ENCODE measurements around the gene TRIM29. TPM values are rescaled to one million over a fixed set of nuclear protein-coding genes. Genes with fewer than 3 reads are reported as not detected.

The TRIM29 gene
- total RNA-seq, 1 experiment from 2014 or later = 38.5 TPM

DNA sequence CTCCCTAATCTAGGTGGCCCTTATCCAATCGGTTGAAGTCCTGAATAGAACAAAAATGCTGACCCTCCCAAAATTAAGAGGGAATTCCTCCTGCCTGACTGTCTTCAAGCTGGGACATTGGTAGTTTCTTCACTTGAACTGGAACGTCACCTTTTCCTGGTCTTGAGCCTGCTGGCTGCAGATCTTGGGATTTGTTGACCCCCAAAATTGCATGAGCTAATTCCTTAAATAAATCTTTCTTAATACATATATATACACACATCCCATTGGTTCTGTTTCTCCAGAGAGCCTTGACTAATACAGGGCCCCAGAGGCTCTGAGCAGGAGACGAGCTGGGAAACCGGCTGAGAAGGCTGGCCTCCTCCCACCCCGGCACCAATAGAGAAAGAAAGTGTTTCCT is 46.2 kb downstream of the TRIM29 start:
- ChIA-PET POLR2A (ENCODE audit: unreplicated experiment) (no interaction called here), CTCF (no interaction called here)
- no peaks in the 10 kb centered on the region for H3F3A ChIP-seq (ENCODE audit: low read length, unreplicated experiment)
- H3K27me3 ChIP-seq (ENCODE audit: low read length) = peaks cover 77% of the 10 kb centered on the region
- no peaks in the 10 kb centered on the region for H3K9me2 ChIP-seq (replicated peaks; ENCODE audit: low read length)
- H3K27ac ChIP-seq (ENCODE audit: low read length) = no peak overlapping the region
- no peaks in the 10 kb centered on the region for H3K36me3 ChIP-seq (ENCODE audit: low read depth, low read length)
- no peak overlapping the region for H3K4me3 ChIP-seq (ENCODE audit: low read length)
- no TSS peak for BruUV-seq (replicated peaks)
- H2AFZ ChIP-seq (ENCODE audit: low read length) = no peak overlapping the region
- no peaks in the 10 kb centered on the region for H4K20me1 ChIP-seq (ENCODE audit: low read length)
- H3K9ac ChIP-seq (ENCODE audit: low read length) = no peak overlapping the region
- H3K4me2 ChIP-seq (ENCODE audit: low read length) = no peak overlapping the region
- intact Hi-C loops (cut with micrococcal nuclease) = no loop called here
- H3K9me3 ChIP-seq (ENCODE audit: low read length) = peaks cover 9% of the 10 kb centered on the region; the same call in 1 of the 2 replicates
- TF ChIP-seq EZH2phosphoT487 (IDR thresholded peaks at IDR 0.05; ENCODE audit: borderline replicate concordance, low read length) (no peak), EZH2 (IDR thresholded peaks at IDR 0.05; ENCODE audit: low read length, unreplicated experiment) (no peak)
- TF ChIP-seq, protein P1, sequence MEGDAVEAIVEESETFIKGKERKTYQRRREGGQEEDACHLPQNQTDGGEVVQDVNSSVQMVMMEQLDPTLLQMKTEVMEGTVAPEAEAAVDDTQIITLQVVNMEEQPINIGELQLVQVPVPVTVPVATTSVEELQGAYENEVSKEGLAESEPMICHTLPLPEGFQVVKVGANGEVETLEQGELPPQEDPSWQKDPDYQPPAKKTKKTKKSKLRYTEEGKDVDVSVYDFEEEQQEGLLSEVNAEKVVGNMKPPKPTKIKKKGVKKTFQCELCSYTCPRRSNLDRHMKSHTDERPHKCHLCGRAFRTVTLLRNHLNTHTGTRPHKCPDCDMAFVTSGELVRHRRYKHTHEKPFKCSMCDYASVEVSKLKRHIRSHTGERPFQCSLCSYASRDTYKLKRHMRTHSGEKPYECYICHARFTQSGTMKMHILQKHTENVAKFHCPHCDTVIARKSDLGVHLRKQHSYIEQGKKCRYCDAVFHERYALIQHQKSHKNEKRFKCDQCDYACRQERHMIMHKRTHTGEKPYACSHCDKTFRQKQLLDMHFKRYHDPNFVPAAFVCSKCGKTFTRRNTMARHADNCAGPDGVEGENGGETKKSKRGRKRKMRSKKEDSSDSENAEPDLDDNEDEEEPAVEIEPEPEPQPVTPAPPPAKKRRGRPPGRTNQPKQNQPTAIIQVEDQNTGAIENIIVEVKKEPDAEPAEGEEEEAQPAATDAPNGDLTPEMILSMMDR (conservative IDR thresholded peaks at IDR 0.05; ENCODE audit: low read depth, low read length) = no peak
- H3K4me1 ChIP-seq (ENCODE audit: insufficient read depth, low read length) = no peaks in the 10 kb centered on the region
- DNase-seq (no peak), ATAC-seq (no peak)
- no peaks in the 10 kb centered on the region for H3K79me2 ChIP-seq (ENCODE audit: low read length)

DNA sequence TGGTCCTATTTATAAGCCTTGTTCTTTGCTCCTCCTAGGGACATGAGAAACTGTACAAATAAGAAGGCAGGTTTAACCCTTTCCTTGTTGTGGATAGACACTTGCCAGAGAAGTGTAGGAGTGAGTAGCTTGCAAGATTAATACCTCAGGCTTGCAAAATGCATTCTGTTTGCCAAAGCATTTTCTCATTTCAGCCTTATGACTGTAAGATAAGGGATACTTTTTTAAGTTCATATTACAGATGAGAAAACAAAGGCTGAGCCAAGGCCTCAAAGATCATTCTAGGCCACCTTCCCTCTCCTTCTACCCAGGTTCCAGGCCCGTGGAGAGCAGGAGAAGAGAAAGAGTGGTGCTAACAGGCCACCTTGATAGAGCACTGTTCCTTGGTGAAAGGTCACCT is 46.8 kb downstream of the TRIM29 start:
- no peaks in the 10 kb centered on the region for H3K79me2 ChIP-seq (ENCODE audit: low read length)
- no peak overlapping the region for H3K27ac ChIP-seq (ENCODE audit: low read length)
- POLR2A ChIA-PET (ENCODE audit: unreplicated experiment) = no interaction called here
- no peaks in the 10 kb centered on the region for H3K4me1 ChIP-seq (ENCODE audit: insufficient read depth, low read length)
- ATAC-seq (no peak), DNase-seq (no peak)
- no peaks in the 10 kb centered on the region for H3K9me2 ChIP-seq (replicated peaks; ENCODE audit: low read length)
- no TSS peak for BruUV-seq (replicated peaks)
- H2AFZ ChIP-seq (ENCODE audit: low read length) = no peak overlapping the region
- CTCF ChIA-PET = no interaction called here
- peaks cover 15% of the 10 kb centered on the region for H3K9me3 ChIP-seq (ENCODE audit: low read length)
- no peaks in the 10 kb centered on the region for H4K20me1 ChIP-seq (ENCODE audit: low read length)
- TF ChIP-seq, protein P1 (conservative IDR thresholded peaks at IDR 0.05; ENCODE audit: low read depth, low read length) = no peak
- TF ChIP-seq EZH2 (IDR thresholded peaks at IDR 0.05; ENCODE audit: low read length, unreplicated experiment) = no peak
- TF ChIP-seq EZH2phosphoT487 (IDR thresholded peaks at IDR 0.05; ENCODE audit: borderline replicate concordance, low read length) = no peak
- H3F3A ChIP-seq (ENCODE audit: low read length, unreplicated experiment) = no peaks in the 10 kb centered on the region
- H3K4me3 ChIP-seq (ENCODE audit: low read length) = no peak overlapping the region
- H3K27me3 ChIP-seq (ENCODE audit: low read length) = peaks cover 76% of the 10 kb centered on the region
- no peak overlapping the region for H3K4me2 ChIP-seq (ENCODE audit: low read length)
- H3K36me3 ChIP-seq (ENCODE audit: low read depth, low read length) = no peaks in the 10 kb centered on the region
- intact Hi-C loops (cut with micrococcal nuclease) = no loop called here
- no peak overlapping the region for H3K9ac ChIP-seq (ENCODE audit: low read length)

DNA sequence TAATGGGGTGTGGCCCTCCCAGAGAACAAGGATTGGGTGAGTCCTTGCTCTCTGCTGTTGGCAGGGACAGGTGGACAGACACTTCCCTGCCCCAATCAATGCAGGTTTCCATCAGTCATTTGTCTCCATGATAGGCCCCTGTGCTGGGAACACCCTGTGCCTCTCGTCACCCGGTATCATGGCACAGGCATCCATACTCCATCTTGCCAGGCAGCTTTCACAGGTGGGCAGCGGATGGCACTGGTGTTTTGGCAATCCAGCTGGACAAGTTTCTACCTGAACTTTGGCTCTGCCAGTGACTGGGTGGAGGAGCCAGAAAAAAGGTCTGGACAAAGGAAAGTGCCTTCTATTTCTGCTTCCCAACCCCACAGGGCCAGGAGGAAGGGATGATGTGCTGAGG is 47.5 kb downstream of the TRIM29 start:
- no peaks in the 10 kb centered on the region for H3K9me2 ChIP-seq (replicated peaks; ENCODE audit: low read length)
- H3K79me2 ChIP-seq (ENCODE audit: low read length) = no peaks in the 10 kb centered on the region
- ATAC-seq (no peak), DNase-seq (no peak)
- TF ChIP-seq, protein P1 (conservative IDR thresholded peaks at IDR 0.05; ENCODE audit: low read depth, low read length) = no peak
- TF ChIP-seq EZH2phosphoT487 (IDR thresholded peaks at IDR 0.05; ENCODE audit: borderline replicate concordance, low read length) (no peak), EZH2 (IDR thresholded peaks at IDR 0.05; ENCODE audit: low read length, unreplicated experiment) (no peak)
- peaks cover 21% of the 10 kb centered on the region for H3K9me3 ChIP-seq (ENCODE audit: low read length)
- CTCF ChIA-PET = no interaction called here
- H3K4me1 ChIP-seq (ENCODE audit: insufficient read depth, low read length) = no peaks in the 10 kb centered on the region
- BruUV-seq (replicated peaks) = no TSS peak
- H4K20me1 ChIP-seq (ENCODE audit: low read length) = no peaks in the 10 kb centered on the region
- H3K9ac ChIP-seq (ENCODE audit: low read length) = no peak overlapping the region
- H3K27ac ChIP-seq (ENCODE audit: low read length) = no peak overlapping the region
- no peak overlapping the region for H3K4me2 ChIP-seq (ENCODE audit: low read length)
- POLR2A ChIA-PET (ENCODE audit: unreplicated experiment) = no interaction called here
- intact Hi-C loops (cut with micrococcal nuclease) = no loop called here
- no peak overlapping the region for H2AFZ ChIP-seq (ENCODE audit: low read length)
- H3K4me3 ChIP-seq (ENCODE audit: low read length) = no peak overlapping the region
- peaks cover 69% of the 10 kb centered on the region for H3K27me3 ChIP-seq (ENCODE audit: low read length)
- no peaks in the 10 kb centered on the region for H3F3A ChIP-seq (ENCODE audit: low read length, unreplicated experiment)
- no peaks in the 10 kb centered on the region for H3K36me3 ChIP-seq (ENCODE audit: low read depth, low read length)

All from PC-3 (cell line).